ENCODE results near the gene TMCO2.

DNA sequence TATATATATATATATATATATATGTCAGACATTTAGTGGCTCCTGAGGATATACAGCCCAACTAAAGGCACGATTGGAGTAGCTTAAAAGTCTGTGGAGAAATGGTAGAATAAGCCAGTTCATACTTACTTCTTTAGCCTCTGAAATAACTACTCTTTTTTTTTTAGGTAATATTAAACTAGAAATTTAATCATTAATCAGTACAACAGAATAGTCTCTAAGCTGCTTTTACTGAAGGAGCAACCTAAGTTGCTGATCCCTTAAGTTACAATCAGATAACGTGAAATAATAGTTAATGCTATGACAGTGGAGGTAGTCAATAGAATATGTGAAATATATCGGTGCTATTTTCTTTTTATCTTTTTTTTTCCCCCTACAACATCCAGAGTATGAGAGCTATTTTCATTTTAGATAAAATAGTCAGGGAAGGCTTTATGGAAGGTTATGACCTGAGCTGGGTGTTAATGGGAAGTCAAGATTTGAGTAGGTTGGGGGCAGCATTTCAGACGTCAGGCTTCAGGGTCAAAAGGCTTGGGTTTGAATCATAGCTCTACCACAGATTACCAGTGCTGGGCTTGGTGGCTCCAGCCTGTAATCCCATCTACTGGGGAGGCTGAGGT, 25.9 kb downstream of the TMCO2 start:
- TF ChIP-seq, protein P1, sequence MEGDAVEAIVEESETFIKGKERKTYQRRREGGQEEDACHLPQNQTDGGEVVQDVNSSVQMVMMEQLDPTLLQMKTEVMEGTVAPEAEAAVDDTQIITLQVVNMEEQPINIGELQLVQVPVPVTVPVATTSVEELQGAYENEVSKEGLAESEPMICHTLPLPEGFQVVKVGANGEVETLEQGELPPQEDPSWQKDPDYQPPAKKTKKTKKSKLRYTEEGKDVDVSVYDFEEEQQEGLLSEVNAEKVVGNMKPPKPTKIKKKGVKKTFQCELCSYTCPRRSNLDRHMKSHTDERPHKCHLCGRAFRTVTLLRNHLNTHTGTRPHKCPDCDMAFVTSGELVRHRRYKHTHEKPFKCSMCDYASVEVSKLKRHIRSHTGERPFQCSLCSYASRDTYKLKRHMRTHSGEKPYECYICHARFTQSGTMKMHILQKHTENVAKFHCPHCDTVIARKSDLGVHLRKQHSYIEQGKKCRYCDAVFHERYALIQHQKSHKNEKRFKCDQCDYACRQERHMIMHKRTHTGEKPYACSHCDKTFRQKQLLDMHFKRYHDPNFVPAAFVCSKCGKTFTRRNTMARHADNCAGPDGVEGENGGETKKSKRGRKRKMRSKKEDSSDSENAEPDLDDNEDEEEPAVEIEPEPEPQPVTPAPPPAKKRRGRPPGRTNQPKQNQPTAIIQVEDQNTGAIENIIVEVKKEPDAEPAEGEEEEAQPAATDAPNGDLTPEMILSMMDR (IDR thresholded peaks at IDR 0.05; ENCODE audit: borderline replicate concordance, extremely low read depth, low read length, poor library complexity, severe bottlenecking), result no peak
- no peak for TF ChIP-seq EZH2 (IDR thresholded peaks at IDR 0.05; ENCODE audit: borderline replicate concordance, low read depth, low read length, severe bottlenecking)
